GM06990 (cell line): ENCODE results near the gene ICA1.

Experiments used
- DNase-seq: peaks from one replicate; pipeline ENCODE4 v3.0.0-alpha.2; 2011; ENCODE audit not compliant: insufficient read length; ENCODE audit errors: extremely low read depth
- H3K27me3 ChIP-seq: replicated peaks from 2 replicates; pipeline ENCODE4 v1.6.0; 2011; ENCODE audit warnings: low read length; ENCODE audit not compliant: control insufficient read depth, insufficient read depth
- H3K36me3 ChIP-seq: 2 replicates; pipeline ENCODE4 v1.5.1; 2011; ENCODE audit warnings: low read length; ENCODE audit not compliant: control insufficient read depth, insufficient read depth
- H3K4me3 ChIP-seq: replicated peaks from 2 replicates; pipeline ENCODE4 v1.5.1; 2011; ENCODE audit warnings: low read depth, mild to moderate bottlenecking, control low read depth, low read length
- CTCF ChIP-seq: IDR thresholded peaks from 2 replicates; pipeline ENCODE4 v1.5.1; 2011; ENCODE audit warnings: low read length, control low read depth, mild to moderate bottlenecking, inconsistent platforms; ENCODE audit not compliant: insufficient read depth, poor library complexity, severe bottlenecking

The ICA1 gene

GRCh38 chr7:8296362-8296659, 34.3 kb upstream of the ICA1 start:
- no peak for DNase-seq
- Histone ChIP-seq H3K27me3 (no peaks in the 10 kb centered on the region), H3K4me3 (no peak overlapping the region), H3K36me3 (no peaks in the 10 kb centered on the region)
- TF ChIP-seq CTCF = no peak

- peak; percentile 32 for DNase-seq
- H3K27me3 ChIP-seq = no peaks in the 10 kb centered on the region
- peak; percentile 68 for TF ChIP-seq CTCF
- no peaks in the 10 kb centered on the region for H3K36me3 ChIP-seq
- no peak overlapping the region for H3K4me3 ChIP-seq
Measured at GRCh38 chr7:8295638-8296361, 33.8 kb upstream of the ICA1 start.

GRCh38 chr7:8291397-8292141, 29.6 kb upstream of the ICA1 start:
- no peak for DNase-seq
- Histone ChIP-seq H3K4me3 (no peak overlapping the region), H3K36me3 (no peaks in the 10 kb centered on the region), H3K27me3 (no peaks in the 10 kb centered on the region)
- TF ChIP-seq CTCF = no peak

- Histone ChIP-seq H3K4me3 (no peak overlapping the region), H3K27me3 (no peaks in the 10 kb centered on the region), H3K36me3 (no peaks in the 10 kb centered on the region)
- DNase-seq = no peak
- no peak for TF ChIP-seq CTCF
Measured at GRCh38 chr7:8290645-8291308, 28.8 kb upstream of the ICA1 start.

GRCh38 chr7:8286118-8286517, 24.2 kb upstream of the ICA1 start:
- no peak overlapping the region for H3K4me3 ChIP-seq
- DNase-seq = no peak
- H3K36me3 ChIP-seq = no peaks in the 10 kb centered on the region
- no peak for TF ChIP-seq CTCF
- no peaks in the 10 kb centered on the region for H3K27me3 ChIP-seq
